Glutamatergic neuron (in vitro differentiated cells): Measurements from ENCODE around the gene COPS8. TPM values are rescaled to one million over a fixed set of nuclear protein-coding genes. Genes with fewer than 3 reads are reported as not detected.

ENCODE experiments used
- DNase-seq: peaks from one replicate; pipeline ENCODE4 v3.0.0; 2022
- H3K27ac Mint-ChIP-seq: one replicate; pipeline ENCODE4 v1.8.0; 2020; ENCODE audit warnings: mild to moderate bottlenecking, mixed read lengths, inconsistent platforms; ENCODE audit not compliant: unreplicated experiment
- H3K27me3 Mint-ChIP-seq: one replicate; pipeline ENCODE4 v1.8.0; 2020; ENCODE audit warnings: mild to moderate bottlenecking, moderate library complexity, mixed read lengths, inconsistent platforms; ENCODE audit not compliant: unreplicated experiment
- H3K36me3 Mint-ChIP-seq: one replicate; pipeline ENCODE4 v1.8.0; 2020; ENCODE audit warnings: mild to moderate bottlenecking, mixed read lengths, inconsistent platforms; ENCODE audit not compliant: unreplicated experiment
- H3K4me1 Mint-ChIP-seq: one replicate; pipeline ENCODE4 v1.8.0; 2020; ENCODE audit warnings: mild to moderate bottlenecking, low read depth, mixed read lengths, inconsistent platforms; ENCODE audit not compliant: unreplicated experiment
- H3K4me3 Mint-ChIP-seq: one replicate; pipeline ENCODE4 v1.8.0; 2020; ENCODE audit warnings: mild to moderate bottlenecking, mixed read lengths, inconsistent platforms; ENCODE audit not compliant: unreplicated experiment
- H3K9me3 Mint-ChIP-seq: one replicate; pipeline ENCODE4 v1.8.0; 2020; ENCODE audit warnings: mild to moderate bottlenecking, moderate library complexity, mixed read lengths, inconsistent platforms; ENCODE audit not compliant: unreplicated experiment
- total RNA-seq: library from RNA; stranded (reverse); fragmentation: NEBNext Ultra II Directional; extraction: Animal tissue kit (Norgen Biotek cat#: 25700); gene quantifications from one replicate; pipeline ENCODE4 v1.2.1, GENCODE V29; 2021; ENCODE audit not compliant: unreplicated experiment
- TF ChIP-seq, protein P1 (sequence below): fragments of 200-600 bp; sonication (generic); IDR thresholded peaks from one replicate; pipeline ENCODE4 v1.5.0; 2021; ENCODE audit not compliant: partially characterized antibody, unreplicated experiment

COPS8 gene
- total RNA-seq, 1 donor from 2014 or later: 55.8 TPM

DNA sequence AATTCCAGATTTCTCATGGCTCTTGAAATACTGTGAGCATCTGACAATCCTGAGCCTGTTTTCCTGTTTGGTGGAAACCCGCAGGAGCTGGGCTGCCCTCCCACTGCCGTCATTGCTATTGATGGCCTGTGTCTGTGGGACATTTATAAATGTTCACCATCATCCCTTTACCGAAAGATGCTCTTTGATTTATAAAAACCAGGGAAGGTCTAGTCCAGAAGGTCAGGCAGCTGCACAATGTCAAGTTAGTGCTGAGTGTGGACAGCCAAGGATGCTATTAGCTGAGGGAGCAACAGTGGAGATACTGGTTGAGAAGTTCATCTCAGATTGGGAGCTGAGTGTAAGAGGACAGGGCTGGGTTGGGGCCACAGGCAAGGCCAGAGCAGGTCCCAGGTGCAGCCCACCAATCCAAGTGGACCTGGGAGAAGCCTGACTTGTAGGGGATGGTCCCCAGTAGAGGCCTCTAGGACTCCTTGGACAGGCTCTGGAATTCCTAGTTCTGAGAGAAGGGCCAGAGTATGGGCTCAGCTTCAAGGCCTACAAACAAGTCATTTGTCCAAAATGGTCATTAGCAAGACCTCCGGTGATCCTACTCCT is 55.1 kb downstream of the COPS8 start:
- Mint-ChIP-seq H3K9me3 (no peaks in the 10 kb centered on the region), H3K27me3 (no peaks in the 10 kb centered on the region), H3K4me1 (no peaks in the 10 kb centered on the region), H3K36me3 (no peaks in the 10 kb centered on the region), H3K4me3 (no peak overlapping the region), H3K27ac (no peak overlapping the region)
- DNase-seq: no peak
- TF ChIP-seq, protein P1, sequence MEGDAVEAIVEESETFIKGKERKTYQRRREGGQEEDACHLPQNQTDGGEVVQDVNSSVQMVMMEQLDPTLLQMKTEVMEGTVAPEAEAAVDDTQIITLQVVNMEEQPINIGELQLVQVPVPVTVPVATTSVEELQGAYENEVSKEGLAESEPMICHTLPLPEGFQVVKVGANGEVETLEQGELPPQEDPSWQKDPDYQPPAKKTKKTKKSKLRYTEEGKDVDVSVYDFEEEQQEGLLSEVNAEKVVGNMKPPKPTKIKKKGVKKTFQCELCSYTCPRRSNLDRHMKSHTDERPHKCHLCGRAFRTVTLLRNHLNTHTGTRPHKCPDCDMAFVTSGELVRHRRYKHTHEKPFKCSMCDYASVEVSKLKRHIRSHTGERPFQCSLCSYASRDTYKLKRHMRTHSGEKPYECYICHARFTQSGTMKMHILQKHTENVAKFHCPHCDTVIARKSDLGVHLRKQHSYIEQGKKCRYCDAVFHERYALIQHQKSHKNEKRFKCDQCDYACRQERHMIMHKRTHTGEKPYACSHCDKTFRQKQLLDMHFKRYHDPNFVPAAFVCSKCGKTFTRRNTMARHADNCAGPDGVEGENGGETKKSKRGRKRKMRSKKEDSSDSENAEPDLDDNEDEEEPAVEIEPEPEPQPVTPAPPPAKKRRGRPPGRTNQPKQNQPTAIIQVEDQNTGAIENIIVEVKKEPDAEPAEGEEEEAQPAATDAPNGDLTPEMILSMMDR: no peak

DNA sequence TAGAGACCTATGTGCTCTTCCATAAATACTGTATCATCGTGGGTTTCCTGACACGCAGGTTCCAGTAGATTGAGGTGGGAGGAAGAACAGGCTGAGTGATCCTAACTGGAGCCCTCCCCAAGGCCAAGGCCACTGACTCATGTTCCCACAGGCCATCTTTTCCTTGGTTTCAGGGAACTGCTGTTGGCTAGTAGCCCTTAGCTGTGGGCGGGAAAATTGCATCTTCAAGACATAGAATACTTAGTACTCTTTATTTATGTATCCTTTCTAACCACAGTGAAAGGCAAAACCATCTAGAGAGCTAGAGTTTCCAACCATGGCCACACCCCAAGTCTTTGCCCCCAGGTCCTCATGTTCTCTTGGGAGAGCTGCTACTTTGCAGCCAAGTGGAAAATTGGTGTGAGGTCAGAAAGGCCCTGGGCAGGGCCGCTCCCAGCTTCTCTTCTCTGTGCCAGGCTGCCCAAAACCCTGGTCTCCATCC is 55.9 kb downstream of the COPS8 start:
- TF ChIP-seq, protein P1: no peak
- no peaks in the 10 kb centered on the region for H3K27me3 Mint-ChIP-seq
- no peaks in the 10 kb centered on the region for H3K9me3 Mint-ChIP-seq
- DNase-seq: no peak
- no peaks in the 10 kb centered on the region for H3K36me3 Mint-ChIP-seq
- H3K27ac Mint-ChIP-seq: no peak overlapping the region
- H3K4me1 Mint-ChIP-seq: no peaks in the 10 kb centered on the region
- H3K4me3 Mint-ChIP-seq: no peak overlapping the region

DNA sequence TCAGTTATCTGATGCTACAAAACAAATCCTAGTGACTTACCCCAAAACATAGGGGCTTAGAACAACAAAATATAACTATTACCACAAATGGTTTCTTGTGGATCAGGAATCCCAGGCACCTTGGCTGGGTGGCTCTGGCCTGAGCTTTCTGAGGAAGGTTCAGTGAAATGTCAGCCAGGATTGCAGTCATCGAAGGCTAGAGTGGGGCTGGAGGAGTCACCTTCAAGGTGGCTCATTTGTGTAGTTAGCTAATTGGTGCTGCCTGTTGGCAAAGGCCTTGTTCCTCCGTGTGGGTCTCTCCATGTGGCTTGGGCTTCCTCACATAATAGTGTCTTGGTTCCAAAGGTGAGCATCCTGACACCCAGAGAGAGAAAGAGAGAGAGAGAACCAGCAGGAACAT is 57.4 kb downstream of the COPS8 start:
- no peaks in the 10 kb centered on the region for H3K4me1 Mint-ChIP-seq
- H3K36me3 Mint-ChIP-seq: peaks cover 10% of the 10 kb centered on the region
- no peaks in the 10 kb centered on the region for H3K27me3 Mint-ChIP-seq
- TF ChIP-seq, protein P1: no peak
- H3K9me3 Mint-ChIP-seq: peaks cover 2% of the 10 kb centered on the region
- no peak overlapping the region for H3K4me3 Mint-ChIP-seq
- DNase-seq: no peak
- no peak overlapping the region for H3K27ac Mint-ChIP-seq

- Mint-ChIP-seq H3K27ac (no peak overlapping the region), H3K4me3 (no peak overlapping the region), H3K27me3 (no peaks in the 10 kb centered on the region), H3K4me1 (no peaks in the 10 kb centered on the region), H3K9me3 (peaks cover 2% of the 10 kb centered on the region), H3K36me3 (peaks cover 15% of the 10 kb centered on the region)
- TF ChIP-seq, protein P1: no peak
- DNase-seq: no peak
Observed at GRCh38 chr2:237143676-237144440, 58.2 kb downstream of the COPS8 start.

GRCh38 chr2:237144516-237144915 is 58.8 kb downstream of the COPS8 start:
- H3K27ac Mint-ChIP-seq: no peak overlapping the region
- no peaks in the 10 kb centered on the region for H3K27me3 Mint-ChIP-seq
- TF ChIP-seq, protein P1: no peak
- DNase-seq: no peak
- peaks cover 2% of the 10 kb centered on the region for H3K9me3 Mint-ChIP-seq
- no peaks in the 10 kb centered on the region for H3K4me1 Mint-ChIP-seq
- H3K36me3 Mint-ChIP-seq: peaks cover 15% of the 10 kb centered on the region
- no peak overlapping the region for H3K4me3 Mint-ChIP-seq
